ENCODE data around the gene ZFAND5.
A peak's percentile ranks its signal among the peaks of the same experiment; 100 is the strongest.

The ZFAND5 gene

GRCh38 chr9:72364679-72365524 is at the start of gene ZFAND5:
Gene ZFAND5, minus strand, starts transcription at chr9:72365208. Its CDS starts 4,430 bp downstream, at chr9:72360778.
- DNase-seq (ENCODE audit: low spot score): peak; percentile 99

GRCh38 chr9:72412483-72413040 is 47.6 kb upstream of the ZFAND5 start:
- DNase-seq (ENCODE audit: low spot score): no peak

GRCh38 chr9:72410214-72410613 is 45.2 kb upstream of the ZFAND5 start:
- DNase-seq (ENCODE audit: low spot score): no peak

- no peak for DNase-seq (ENCODE audit: low spot score)
Observed at GRCh38 chr9:72407114-72407513, 42.1 kb upstream of the ZFAND5 start.

- DNase-seq (ENCODE audit: low spot score): no peak
Observed at GRCh38 chr9:72402744-72403143, 37.7 kb upstream of the ZFAND5 start.

- DNase-seq (ENCODE audit: low spot score): no peak
Observed at GRCh38 chr9:72401396-72401795, 36.4 kb upstream of the ZFAND5 start.

- DNase-seq (ENCODE audit: low spot score): no peak
Observed at GRCh38 chr9:72400866-72401265, 35.9 kb upstream of the ZFAND5 start.

- no peak for DNase-seq (ENCODE audit: low spot score)
Observed at GRCh38 chr9:72399391-72399790, 34.4 kb upstream of the ZFAND5 start.

- DNase-seq (ENCODE audit: low spot score): peak; percentile 18
Observed at GRCh38 chr9:72396247-72397091, 31.5 kb upstream of the ZFAND5 start.

- no peak for DNase-seq (ENCODE audit: low spot score)
Observed at GRCh38 chr9:72394066-72394465, 29.1 kb upstream of the ZFAND5 start.

- DNase-seq (ENCODE audit: low spot score): no peak
Observed at GRCh38 chr9:72390907-72391306, 25.9 kb upstream of the ZFAND5 start.

GRCh38 chr9:72386186-72386585 is 21.2 kb upstream of the ZFAND5 start:
- DNase-seq (ENCODE audit: low spot score): no peak

GRCh38 chr9:72384710-72385485 is 19.9 kb upstream of the ZFAND5 start:
- DNase-seq (ENCODE audit: low spot score): no peak

GRCh38 chr9:72383978-72384709 is 19.1 kb upstream of the ZFAND5 start:
- DNase-seq (ENCODE audit: low spot score): peak; percentile 78

GRCh38 chr9:72382405-72382804 is 17.4 kb upstream of the ZFAND5 start:
- DNase-seq (ENCODE audit: low spot score): no peak

- no peak for DNase-seq (ENCODE audit: low spot score)
Observed at GRCh38 chr9:72377041-72377440, 12.0 kb upstream of the ZFAND5 start.

- no peak for DNase-seq (ENCODE audit: low spot score)
Observed at GRCh38 chr9:72371151-72371550, 6.1 kb upstream of the ZFAND5 start.

- peak; percentile 85 for DNase-seq (ENCODE audit: low spot score)
Observed at GRCh38 chr9:72365525-72366256, 683 bp upstream of the ZFAND5 start.

GRCh38 chr9:72363908-72364678 is 915 bp downstream of the ZFAND5 start:
- DNase-seq (ENCODE audit: low spot score): peak; percentile 67

GRCh38 chr9:72363236-72363635 is 1.8 kb downstream of the ZFAND5 start:
- no peak for DNase-seq (ENCODE audit: low spot score)

Data from AG20443 (cell line).